Measurements from ENCODE around the gene LILRA5.
"Not testable (repeated sequence)": the region's sequence is repeated elsewhere in the genome, so short reads cannot be mapped to it uniquely, and the experiment has no call there.

LILRA5 gene

DNA sequence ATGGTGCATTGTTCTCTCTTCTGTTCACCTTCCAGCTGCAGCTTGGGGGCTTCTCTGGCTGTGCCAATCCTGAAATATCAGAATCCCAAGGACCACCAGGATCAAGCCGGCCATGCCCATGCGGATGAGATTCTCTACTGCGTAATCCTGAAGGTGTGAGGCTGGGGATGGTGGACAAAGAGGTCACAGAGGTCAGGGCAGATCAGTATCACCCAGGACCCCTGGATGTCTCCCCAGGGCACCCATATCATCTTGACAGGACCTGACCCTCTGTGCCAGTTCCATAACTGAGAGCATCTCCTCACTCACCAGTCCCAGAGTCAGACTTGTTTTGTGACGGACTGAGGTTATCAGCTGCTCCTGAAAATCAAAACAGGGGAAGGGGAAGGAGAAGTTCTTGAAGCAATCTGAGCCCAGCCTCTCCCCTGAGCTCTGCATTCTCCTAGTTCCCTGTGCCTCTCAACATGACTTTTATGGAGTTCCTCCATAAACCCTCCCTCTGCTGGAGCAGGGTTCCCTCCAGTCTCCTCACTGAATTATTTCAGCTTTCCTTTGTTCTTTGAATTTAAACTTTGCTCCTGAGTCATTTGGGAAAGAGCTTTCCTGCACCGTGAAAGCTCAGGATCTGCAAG is 5.5 kb downstream of the LILRA5 start:
- DNase-seq (ENCODE audit: extremely low read depth in 1 of 2, low read depth in 1 of 2), result no peak

DNA sequence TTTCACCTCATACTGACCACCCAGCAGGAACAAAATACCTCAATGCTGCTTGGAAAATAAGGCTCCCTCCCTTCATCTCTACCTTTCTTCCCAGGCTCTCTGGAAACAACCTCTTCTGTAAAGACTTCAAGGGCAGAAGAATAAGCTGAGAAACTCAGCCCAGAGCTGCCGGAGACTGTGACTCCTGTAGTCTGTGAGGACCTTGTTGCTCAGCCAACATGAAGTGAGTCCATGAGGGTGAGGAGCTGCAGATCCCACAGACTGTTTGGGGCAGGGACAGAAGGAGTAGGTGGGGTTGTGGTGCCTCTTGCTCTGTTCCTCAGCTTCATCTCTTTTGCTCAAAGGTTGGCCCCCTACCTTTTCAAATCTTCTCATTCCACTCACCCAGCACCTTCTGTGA is 7.8 kb downstream of the LILRA5 start:
- no peak for DNase-seq (ENCODE audit: extremely low read depth in 1 of 2, low read depth in 1 of 2)

DNA sequence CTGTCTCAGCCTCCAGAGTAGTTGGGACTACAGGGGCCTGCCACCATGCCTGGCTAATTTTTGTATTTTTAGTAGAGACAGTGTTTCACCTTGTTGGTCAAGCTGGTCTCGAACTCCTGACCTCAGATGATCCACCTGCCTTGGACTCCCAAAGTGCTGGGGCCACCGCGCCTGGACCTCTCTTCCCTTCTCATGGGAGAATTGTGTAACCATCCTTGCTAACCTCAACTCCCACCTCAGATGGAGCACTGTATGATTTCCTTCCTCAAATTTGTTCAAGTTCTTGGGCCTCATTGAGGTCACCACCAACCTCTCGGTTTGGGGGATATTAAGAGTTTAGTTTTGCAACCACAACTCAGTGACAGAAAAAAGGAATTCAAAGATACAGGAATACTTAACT is 10.7 kb downstream of the LILRA5 start:
- no peak for DNase-seq (ENCODE audit: extremely low read depth in 1 of 2, low read depth in 1 of 2)

DNA sequence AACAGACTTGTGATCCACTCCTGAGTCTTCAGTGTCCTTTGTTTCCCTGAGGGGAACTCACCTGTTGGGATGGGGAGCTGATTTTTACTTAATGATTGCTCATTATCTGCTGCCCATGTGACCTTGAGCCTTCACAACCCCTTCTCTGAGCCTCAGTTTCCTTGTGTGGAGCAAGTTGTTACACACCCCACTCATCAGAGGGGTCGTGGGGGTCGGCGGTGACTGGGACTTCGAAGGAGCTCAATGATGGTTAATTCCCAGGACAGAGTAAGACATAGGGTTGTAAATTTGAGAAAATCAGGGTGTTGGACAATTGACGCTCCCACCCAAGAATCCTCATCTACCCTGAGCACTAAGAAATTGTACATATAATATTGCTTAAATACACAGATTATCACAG is 13.5 kb downstream of the LILRA5 start:
- DNase-seq (ENCODE audit: extremely low read depth in 1 of 2, low read depth in 1 of 2), result no peak

DNA sequence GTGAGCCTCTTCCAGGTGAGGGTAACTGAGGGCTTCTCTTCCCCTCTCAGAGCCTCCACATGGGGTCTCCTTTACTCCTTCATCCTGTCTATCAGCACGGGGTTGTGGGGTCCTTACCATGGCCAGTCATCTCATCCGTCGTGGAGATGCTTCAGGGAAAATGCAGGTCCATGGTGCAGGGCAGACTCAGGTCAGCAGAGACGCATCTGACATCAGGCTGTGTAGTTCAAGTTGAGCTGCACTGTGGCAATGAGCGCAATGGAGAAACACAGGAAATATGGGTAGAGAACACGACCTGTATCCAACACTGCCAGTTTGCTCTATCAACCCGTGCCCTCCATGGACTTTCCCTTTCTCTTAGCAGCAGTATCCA is 13.9 kb downstream of the LILRA5 start:
- no peak for DNase-seq (ENCODE audit: extremely low read depth in 1 of 2, low read depth in 1 of 2)

DNA sequence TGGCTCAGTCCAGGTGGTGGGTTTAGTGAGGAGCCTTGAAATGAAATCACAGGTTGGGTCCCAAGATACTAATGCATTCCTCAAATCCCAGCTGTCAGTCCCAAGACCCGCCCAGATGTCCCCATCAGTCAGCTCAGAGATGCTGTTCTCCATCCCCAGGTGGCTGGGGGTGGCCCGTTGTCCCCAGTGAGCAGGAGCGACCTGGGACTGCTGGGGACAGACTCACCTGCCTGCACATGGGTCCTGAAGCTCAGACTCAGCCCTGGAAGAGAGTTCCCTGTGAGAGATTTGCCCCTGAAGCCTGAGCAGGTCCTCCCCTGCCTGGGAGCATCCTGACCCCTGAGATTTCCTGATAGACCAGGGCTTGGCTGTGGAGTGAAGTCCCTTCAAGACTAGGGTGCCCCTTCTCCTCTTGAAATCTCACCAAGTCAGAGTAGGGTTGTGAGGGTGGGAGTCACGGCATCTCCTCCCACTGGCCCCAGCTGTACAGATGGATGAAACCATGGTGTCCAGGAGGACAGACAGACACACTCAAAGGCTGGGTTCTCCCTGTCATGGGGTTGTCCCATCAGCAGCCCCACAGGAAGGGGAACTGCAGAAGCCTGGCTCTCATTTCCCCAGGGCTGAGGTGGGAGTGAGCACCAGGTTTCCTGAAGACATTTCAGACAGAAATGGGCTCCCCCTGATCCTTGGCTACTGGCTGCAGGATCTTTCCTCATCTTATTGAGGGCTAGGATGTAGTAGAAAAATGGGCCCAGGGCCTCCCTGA is 14.4 kb downstream of the LILRA5 start:
- DNase-seq (ENCODE audit: extremely low read depth in 1 of 2, low read depth in 1 of 2), result no peak

DNA sequence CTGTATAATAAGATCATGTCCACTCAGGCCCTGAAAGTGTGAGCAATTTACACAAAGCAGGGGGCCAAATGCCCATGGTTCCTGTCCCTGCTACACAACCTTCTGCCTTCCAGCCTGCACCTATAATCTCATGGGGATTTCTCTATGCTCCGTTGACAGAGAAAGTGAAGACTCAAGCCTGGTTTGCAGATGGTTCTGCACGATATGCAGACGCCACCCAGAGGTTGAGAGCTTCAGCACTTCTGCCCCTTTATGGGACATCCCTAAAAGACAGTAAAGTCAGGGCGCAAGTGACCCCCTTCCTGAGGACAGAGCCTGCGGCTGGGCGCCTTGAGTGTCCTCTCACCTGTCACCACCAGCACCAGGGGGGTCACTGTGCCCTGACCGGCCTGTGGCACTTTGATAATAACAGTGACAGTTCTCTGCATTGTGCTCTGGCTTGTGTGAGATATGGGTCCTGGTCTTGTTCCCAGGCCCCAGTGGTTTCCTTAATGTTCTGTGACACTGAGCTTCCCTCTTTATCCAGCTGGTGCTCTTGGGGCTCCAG is 15.1 kb downstream of the LILRA5 start:
- DNase-seq (ENCODE audit: extremely low read depth in 1 of 2, low read depth in 1 of 2), result no peak

DNA sequence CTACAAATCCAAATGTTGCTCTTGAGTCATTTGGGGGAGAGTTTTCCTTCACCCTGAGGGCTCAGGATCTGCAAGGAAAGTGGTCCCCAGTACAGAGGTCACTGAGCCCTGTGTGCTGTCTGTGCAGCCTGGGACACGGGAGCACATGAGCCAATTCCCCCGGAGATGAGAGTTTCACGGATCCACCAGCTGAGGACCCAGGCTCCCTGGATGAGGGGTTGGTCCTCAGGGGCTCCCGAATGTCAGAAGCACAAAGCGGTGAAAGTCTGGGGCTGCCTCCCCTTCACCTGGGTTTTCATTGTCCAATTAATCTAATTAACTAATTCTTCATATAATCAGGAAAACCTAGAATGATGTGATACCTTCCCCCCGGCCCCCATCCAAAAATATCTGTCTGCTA is 18.4 kb downstream of the LILRA5 start:
- DNase-seq (ENCODE audit: extremely low read depth in 1 of 2, low read depth in 1 of 2), result no peak

DNA sequence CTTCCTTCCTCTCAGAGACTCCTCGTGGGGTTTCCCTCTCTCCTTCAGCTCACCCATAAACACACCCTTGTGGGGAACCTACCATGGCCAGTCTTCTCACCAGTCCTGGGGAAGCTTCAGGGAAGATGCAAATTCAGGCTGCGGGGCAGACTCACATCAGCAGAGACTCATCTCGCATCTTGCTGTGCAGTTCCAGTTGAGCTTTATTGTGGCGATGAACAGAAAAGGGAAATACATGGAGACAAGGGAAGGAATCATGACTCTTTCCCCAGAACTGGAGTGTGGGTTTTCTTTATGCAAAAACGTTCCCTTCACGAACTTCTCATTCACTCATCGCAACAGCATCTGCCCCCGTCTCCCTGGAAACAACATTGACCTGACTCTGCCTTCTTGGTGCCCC is 23.8 kb downstream of the LILRA5 start:
- not testable (repeated sequence) for DNase-seq (ENCODE audit: extremely low read depth in 1 of 2, low read depth in 1 of 2)

DNA sequence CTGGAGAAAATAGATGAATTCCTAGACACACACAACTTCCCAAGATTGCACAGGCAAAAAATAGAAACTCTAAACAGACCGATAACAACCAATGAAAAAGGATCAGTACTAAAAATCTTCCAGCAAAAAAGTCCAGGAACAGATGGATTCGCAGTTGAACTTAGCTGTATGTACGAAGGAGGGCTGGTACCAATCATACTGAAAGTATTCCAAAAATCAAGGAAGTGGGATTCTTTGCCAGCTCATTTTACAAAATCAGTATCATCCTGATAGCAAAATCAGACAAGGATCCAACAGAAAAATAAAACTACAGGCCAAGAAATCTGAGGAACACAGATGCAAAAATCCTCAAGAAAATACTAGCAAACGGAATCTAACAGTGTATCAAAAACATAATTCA is 25.5 kb downstream of the LILRA5 start:
- DNase-seq (ENCODE audit: extremely low read depth in 1 of 2, low read depth in 1 of 2), result no peak

DNA sequence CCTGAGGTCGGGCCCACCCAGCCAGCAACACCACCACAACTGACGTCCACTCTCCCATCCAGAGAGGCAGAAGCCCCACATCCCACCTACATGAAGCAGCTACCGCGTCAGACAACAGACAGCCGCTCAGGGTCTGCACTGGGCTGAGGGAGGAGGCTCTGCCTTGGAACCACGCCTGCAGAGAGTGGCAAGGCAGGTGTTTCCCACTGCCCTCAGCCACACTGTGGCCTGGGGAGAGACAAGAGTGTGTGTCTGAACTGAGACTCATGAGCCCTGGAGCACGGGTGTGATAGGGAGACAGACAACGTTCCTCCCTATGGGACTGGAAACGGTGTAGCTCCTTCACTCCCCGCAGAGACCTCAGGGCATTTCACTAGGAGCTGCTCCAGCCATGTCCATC is 26.7 kb downstream of the LILRA5 start:
- not testable (repeated sequence) for DNase-seq (ENCODE audit: extremely low read depth in 1 of 2, low read depth in 1 of 2)

DNA sequence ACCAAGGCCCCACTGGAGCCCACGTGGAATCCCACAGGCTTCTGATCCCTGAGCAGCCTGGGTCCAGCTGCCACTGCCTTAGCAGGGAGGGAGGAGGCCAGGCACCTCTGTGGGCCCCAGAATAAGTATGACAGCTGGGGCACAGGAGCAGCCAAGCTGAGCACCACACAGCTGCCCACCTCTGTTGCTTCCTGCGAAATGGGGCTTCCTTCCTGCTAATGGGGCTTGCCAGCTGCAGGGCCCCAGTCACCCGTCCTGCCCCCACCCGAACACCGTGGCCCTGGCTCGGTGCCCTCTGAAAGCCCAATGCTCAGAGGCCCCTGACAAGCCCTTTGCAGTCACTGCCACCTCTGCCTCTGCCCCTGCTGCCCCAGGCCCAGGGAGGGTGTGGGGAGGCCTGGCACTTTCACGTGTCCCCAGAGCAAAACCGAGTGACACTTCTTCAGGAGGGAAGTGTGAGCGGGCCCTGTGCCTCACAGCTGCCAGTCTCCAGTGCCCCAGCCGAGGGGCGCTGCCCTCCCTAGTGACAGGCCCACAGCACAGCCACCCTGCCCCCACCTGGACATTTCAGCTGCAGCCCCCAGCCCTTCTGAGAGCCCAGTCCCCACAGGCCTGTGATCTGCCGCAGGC is 27.4 kb downstream of the LILRA5 start:
- not testable (repeated sequence) for DNase-seq (ENCODE audit: extremely low read depth in 1 of 2, low read depth in 1 of 2)

DNA sequence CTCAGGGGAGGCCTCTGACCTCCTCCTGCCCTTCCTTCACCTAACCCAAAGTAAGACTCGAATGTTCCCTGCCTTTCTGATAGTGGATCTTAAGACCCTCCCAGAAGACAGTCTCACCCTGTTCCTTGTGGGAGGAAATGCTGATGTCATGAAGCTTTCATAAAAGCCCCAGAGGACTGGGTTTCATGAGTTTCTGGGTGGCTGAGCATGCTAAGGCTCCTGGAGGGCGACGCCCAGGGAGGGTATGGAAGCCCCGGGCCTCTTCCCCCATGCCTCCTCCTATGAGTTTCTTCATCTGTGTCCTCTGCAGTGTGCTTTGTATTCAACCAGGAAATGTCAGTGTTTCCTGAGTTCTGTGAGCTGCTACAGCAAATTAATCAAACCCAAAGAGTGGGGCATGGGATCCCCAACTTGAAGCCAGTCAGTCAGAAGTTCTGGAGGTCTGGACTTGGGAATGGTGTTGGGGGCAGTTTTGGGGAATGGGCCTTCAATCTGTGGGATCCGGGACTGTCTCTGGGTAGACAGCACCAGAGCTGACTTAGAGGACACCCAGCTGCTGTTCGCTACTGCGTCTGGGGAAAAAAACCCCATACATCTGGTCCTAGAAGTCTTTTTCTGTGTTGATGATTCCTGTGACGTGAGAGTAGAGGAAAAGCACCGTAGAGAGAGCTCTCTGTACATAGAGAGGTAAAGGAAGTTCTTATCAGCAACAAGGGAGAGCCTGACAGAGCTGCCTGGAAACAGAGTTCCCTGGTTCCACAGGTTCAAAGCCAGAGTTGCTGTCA is 30.1 kb downstream of the LILRA5 start:
- DNase-seq (ENCODE audit: extremely low read depth in 1 of 2, low read depth in 1 of 2), result no peak

DNA sequence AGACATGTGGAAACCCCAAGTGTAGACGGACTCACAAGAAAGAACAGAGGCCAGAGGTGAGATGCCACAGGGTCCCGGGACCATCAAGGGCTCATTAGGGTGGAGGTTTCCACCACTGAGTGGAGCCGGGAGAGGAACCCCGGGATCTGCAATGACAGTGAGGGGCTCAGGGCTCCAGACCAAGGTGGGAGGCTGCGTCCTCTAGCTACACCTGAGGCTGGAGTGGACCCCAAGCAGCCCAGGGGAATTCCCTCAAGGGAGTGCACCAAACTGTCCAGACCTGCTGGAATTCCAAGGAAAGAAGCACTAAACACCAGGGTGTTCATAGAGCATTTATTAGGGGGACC is 31.3 kb downstream of the LILRA5 start:
- DNase-seq (ENCODE audit: extremely low read depth in 1 of 2, low read depth in 1 of 2), result not testable (repeated sequence)

DNA sequence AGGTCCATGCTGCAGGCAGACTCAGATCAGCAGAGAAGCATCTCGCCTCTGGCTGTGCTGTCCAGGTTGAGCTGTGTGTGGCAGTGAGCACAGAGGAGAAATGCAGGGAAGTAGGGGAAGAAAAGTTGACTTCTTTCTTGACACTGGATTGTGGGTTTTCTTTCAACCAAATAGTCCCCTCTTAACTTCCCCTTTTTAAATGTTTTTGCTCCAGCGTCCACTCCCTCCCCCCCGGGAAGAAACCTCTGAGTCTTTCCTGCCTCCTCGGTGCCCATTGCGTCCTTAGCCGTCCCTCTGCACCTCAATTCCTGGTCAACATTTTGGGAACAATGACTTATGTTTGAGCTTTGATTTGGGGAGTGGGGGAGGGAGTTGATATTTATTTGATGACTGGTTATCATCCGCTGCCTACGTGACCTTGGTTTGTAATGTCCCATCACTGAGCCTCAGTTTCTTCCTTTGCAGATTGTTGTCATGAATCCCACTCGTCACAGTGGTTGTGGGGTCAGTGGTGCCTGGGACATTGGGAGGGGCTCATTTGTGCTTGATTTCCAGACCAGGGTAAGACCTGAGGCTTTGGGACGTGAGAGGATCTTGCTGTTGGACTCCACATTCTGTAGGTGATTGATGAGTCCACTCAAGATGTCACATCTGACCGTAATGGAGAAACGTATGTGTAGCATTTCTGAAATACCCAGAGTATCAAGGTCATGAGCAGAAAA is 31.8 kb downstream of the LILRA5 start, which contains the start of gene LILRB2:
Gene LILRB2 (minus strand): TSS at position 104 of the 722 bp plus-strand sequence. CDS start 614 bp downstream, outside the sequence.
- no peak for DNase-seq (ENCODE audit: extremely low read depth in 1 of 2, low read depth in 1 of 2)

DNA sequence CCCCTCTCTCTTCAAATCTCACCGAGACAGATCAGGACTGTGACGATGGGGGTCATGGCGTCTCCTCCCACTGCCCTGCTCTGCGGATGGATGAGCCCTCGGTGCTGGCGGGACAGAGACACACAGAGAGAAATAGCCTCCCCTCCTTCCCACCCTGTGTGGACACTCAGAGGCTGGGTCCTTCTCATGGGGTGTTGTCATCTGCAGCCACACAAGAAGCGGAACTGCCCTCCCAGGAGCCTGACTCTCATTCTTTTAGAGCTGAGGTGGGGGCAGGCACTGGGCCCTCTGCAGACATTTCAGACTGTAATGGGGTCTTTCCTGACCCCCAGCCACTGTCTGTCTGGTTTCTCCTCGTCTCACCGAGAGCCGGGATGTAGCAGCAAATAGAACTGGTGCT is 32.5 kb downstream of the LILRA5 start:
- DNase-seq (ENCODE audit: extremely low read depth in 1 of 2, low read depth in 1 of 2), result not testable (repeated sequence)

DNA sequence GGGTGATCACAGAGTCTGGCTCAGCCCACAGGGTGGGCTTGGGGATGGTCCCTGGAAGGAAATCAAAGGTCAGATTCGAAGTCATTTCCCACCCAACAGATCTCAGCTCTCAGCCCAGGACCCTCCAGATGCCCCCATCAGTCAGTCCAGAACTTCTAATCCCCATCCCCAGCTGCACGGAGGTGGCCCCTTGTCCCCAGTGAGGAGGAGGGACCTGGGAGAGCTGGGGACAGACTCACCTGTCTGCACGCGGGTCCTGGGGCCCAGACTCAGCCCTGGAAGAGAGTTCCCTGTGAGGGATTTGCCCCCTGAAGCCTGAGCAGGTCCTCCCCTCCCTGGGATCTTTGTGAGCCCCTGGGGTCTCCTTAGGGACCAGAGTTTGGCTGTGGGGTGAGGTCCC is 32.9 kb downstream of the LILRA5 start:
- DNase-seq (ENCODE audit: extremely low read depth in 1 of 2, low read depth in 1 of 2), result not testable (repeated sequence)

DNA sequence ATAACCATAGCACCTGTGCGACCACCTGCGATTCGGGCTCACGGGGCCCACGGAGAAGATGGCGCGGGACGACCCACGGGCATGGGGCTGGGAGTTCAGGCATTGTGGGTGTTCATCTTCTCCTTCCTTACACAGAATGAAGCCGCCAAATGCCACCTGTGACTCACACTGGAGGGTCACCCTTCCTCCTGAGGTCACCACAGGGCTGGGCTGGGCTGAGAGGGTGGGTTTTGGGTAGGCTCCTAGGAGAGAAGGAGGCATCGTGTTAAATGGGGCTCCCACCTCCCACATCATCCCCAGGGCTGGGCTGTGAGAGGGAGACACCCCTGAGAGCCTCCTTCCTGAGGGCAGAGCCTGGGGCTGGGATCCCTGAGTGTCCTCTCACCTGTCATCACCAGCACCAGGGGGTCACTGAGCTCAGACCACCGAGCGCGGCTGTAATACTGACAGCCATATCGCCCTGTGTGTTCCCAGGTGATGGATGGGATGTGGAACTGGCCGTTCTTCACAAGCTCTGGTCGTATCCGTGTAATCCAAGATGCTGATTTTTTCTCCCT is 33.5 kb downstream of the LILRA5 start:
- DNase-seq (ENCODE audit: extremely low read depth in 1 of 2, low read depth in 1 of 2), result no peak

DNA sequence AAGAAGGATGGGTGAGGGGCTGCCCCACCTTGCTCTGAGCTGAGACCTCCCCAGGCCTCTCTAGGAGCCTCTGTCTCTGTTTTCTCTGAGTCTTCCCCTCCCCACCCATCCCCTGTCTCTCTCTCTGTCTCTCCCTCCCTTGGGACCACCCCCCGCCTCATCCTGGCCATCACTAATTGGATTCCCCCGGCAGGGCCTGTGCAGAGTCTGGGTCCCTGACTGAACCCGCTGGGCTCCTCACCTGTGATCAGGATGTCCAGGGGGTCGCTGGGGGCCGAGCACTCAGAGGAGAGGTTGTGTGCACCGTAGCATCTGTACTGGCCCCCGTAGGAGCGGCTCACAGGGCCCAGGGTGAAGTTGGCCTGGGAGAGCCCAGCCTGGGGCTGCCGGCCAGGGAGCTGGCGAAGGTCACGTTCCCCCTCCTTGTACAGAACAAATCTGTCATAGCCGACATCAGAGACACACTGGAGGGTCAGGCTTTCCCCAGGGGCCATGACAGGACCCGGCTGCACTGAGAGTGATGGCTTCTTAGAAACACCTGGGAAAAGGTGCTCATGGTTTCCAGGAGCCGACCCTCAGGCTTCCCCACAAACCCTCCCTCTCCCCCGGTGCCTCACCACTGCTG is 34.3 kb downstream of the LILRA5 start:
- DNase-seq (ENCODE audit: extremely low read depth in 1 of 2, low read depth in 1 of 2), result not testable (repeated sequence)

DNA sequence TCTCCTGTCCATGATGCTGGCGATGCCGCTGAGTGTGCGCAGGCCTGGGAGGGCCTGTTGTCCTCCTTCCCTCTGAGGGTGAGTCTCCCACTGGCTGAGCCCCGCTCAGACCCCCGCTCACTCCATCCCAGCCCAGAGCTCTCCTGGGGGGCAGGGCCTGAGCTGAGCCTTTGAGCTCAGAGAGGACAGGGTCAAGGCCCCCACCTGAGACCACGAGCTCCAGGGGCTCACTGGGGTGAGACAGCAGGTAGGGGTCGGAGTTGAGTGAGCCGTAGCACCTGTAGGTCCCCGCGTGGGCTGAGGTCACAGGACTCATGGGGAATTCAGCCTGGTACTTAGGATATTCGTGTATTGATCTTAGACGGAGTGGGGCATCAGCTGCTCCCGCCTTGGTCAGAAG is 34.9 kb downstream of the LILRA5 start:
- DNase-seq (ENCODE audit: extremely low read depth in 1 of 2, low read depth in 1 of 2), result not testable (repeated sequence)
